ENCODE measurements around the gene ZFHX3. TPM values are rescaled to one million over a fixed set of nuclear protein-coding genes. Genes with fewer than 3 reads are reported as not detected.

Gene ZFHX3
- total and polyA plus RNA-seq, 4 donors: 2.6 to 32.7 (median 14.7) TPM

DNA sequence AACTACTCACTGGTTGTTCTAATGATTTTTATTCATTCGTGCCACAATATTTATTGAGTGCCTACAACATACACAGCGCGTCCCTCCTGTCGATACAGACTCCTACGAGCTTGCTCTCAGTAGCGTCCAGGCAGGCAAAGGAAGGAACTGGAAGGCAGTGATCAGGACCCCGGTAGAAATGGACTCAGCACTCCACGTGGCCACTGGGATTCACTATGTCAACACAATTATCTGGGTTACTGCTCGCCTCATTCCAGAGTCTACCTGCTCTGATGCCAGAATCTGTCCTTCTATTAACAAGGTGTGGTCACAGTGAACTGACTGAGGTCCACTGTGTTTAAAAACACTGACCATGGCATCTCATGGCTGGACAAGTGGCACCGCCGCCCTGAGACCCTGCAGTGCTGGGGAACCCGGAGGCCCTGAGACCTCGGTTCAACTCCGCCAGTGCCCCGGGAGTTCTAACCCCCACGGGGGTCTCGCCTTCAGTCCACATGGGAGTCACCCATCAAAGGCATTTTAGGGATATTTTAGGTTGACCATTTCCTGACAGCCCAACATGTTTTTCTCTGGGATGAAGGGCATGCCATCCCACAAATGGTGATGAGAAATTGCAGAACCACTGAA, 71.4 kb downstream of the ZFHX3 start:
- Histone ChIP-seq H3K27ac (ENCODE audit: low read depth in 1 of 2, low read length in 1 of 2) (no peak overlapping the region), H3K9ac (ENCODE audit: insufficient read depth in 1 of 2, low read length in 2 of 2) (no peak overlapping the region), H3K27me3 (ENCODE audit: control insufficient read depth in 3 of 3, insufficient read depth in 3 of 3, low read length in 2 of 3) (no peaks in the 10 kb centered on the region), H3K9me3 (ENCODE audit: control insufficient read depth in 4 of 4, insufficient read depth in 3 of 4, low read length in 3 of 4) (no peaks in the 10 kb centered on the region), H3K4me1 (ENCODE audit: control insufficient read depth in 5 of 5, insufficient read depth in 5 of 5, low read length in 5 of 5) (peaks cover 5 to 22% (median 11%) of the 10 kb centered on the region in 5 donors), H3K36me3 (ENCODE audit: control insufficient read depth in 4 of 4, insufficient read depth in 4 of 4, low read length in 4 of 4) (no peaks in the 10 kb centered on the region), H3K4me3 (no peak overlapping the region)
- ATAC-seq (ENCODE audit: insufficient read depth, low FRiP score) (no peak), DNase-seq (no peak)
- WGBS, 2 donors: 93 to 97% methylated on average over 17 of the region's 17 CpGs
- TF ChIP-seq, protein P1, sequence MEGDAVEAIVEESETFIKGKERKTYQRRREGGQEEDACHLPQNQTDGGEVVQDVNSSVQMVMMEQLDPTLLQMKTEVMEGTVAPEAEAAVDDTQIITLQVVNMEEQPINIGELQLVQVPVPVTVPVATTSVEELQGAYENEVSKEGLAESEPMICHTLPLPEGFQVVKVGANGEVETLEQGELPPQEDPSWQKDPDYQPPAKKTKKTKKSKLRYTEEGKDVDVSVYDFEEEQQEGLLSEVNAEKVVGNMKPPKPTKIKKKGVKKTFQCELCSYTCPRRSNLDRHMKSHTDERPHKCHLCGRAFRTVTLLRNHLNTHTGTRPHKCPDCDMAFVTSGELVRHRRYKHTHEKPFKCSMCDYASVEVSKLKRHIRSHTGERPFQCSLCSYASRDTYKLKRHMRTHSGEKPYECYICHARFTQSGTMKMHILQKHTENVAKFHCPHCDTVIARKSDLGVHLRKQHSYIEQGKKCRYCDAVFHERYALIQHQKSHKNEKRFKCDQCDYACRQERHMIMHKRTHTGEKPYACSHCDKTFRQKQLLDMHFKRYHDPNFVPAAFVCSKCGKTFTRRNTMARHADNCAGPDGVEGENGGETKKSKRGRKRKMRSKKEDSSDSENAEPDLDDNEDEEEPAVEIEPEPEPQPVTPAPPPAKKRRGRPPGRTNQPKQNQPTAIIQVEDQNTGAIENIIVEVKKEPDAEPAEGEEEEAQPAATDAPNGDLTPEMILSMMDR (IDR thresholded peaks at IDR 0.05; ENCODE audit: control extremely low read depth, extremely low read depth): no peak

- no peak overlapping the region for H3K27ac ChIP-seq (ENCODE audit: low read depth in 1 of 2, low read length in 1 of 2)
- no peaks in the 10 kb centered on the region for H3K27me3 ChIP-seq (ENCODE audit: control insufficient read depth in 3 of 3, insufficient read depth in 3 of 3, low read length in 2 of 3)
- WGBS, 2 donors: 80 to 86% methylated on average over 5 of the region's 5 CpGs
- TF ChIP-seq, protein P1 (IDR thresholded peaks at IDR 0.05; ENCODE audit: control extremely low read depth, extremely low read depth): no peak
- ATAC-seq (ENCODE audit: insufficient read depth, low FRiP score) (no peak), DNase-seq (no peak)
- H3K9me3 ChIP-seq (ENCODE audit: control insufficient read depth in 4 of 4, insufficient read depth in 3 of 4, low read length in 3 of 4): no peaks in the 10 kb centered on the region
- H3K36me3 ChIP-seq (ENCODE audit: control insufficient read depth in 4 of 4, insufficient read depth in 4 of 4, low read length in 4 of 4): no peaks in the 10 kb centered on the region
- peaks cover 7 to 22% (median 9%) of the 10 kb centered on the region in 5 donors for H3K4me1 ChIP-seq (ENCODE audit: control insufficient read depth in 5 of 5, insufficient read depth in 5 of 5, low read length in 5 of 5)
- no peak overlapping the region for H3K9ac ChIP-seq (ENCODE audit: insufficient read depth in 1 of 2, low read length in 2 of 2)
- H3K4me3 ChIP-seq: no peak overlapping the region
These were observed 72.0 kb downstream of the ZFHX3 start for GRCh38 chr16:72975809-72976437.

- Histone ChIP-seq H3K36me3 (ENCODE audit: control insufficient read depth in 4 of 4, insufficient read depth in 4 of 4, low read length in 4 of 4) (no peaks in the 10 kb centered on the region), H3K4me1 (ENCODE audit: control insufficient read depth in 5 of 5, insufficient read depth in 5 of 5, low read length in 5 of 5) (peaks cover 2 to 17% (median 10%) of the 10 kb centered on the region in 5 donors), H3K27ac (ENCODE audit: low read depth in 1 of 2, low read length in 1 of 2) (no peak overlapping the region), H3K27me3 (ENCODE audit: control insufficient read depth in 3 of 3, insufficient read depth in 3 of 3, low read length in 2 of 3) (no peaks in the 10 kb centered on the region), H3K4me3 (no peak overlapping the region), H3K9me3 (ENCODE audit: control insufficient read depth in 4 of 4, insufficient read depth in 3 of 4, low read length in 3 of 4) (no peaks in the 10 kb centered on the region), H3K9ac (ENCODE audit: insufficient read depth in 1 of 2, low read length in 2 of 2) (no peak overlapping the region)
- DNase-seq: peak in 2 of 3 donors; percentile 62 to 77
- TF ChIP-seq, protein P1 (IDR thresholded peaks at IDR 0.05; ENCODE audit: control extremely low read depth, extremely low read depth): no peak
- no peak for ATAC-seq (ENCODE audit: insufficient read depth, low FRiP score)
- WGBS, 2 donors: 70 to 90% methylated on average over 13 of the region's 13 CpGs
These were observed 73.7 kb downstream of the ZFHX3 start for GRCh38 chr16:72974142-72974769.
